Mesenchymal stem cell (in vitro differentiated cells and primary cell): Measurements from ENCODE around the gene CDON.

ENCODE experiments used
- DNase-seq: peaks from one replicate; pipeline ENCODE4 v3.0.0-alpha.2; 2013
- H2AFZ ChIP-seq: one replicate; pipeline ENCODE4 v1.6.1; 2013; ENCODE audit warnings: low read depth, mild to moderate bottlenecking, control low read depth, inconsistent platforms, low read length, moderate library complexity
- H2AK5ac ChIP-seq: 2 replicates; pipeline ENCODE4 v1.6.1; 2013; ENCODE audit warnings: low read length, moderate library complexity, mild to moderate bottlenecking, inconsistent platforms; ENCODE audit not compliant: severe bottlenecking
- H2BK120ac ChIP-seq: one replicate; pipeline ENCODE4 v1.6.1; 2013; ENCODE audit warnings: low read depth, mild to moderate bottlenecking, inconsistent platforms, low read length, moderate library complexity
- H2BK12ac ChIP-seq, 2 experiments: one replicate each; pipeline ENCODE4 v1.6.1; 2013; ENCODE audit warnings: inconsistent platforms in 2 of 2, low read length in 2 of 2, mild to moderate bottlenecking in 2 of 2, moderate library complexity in 2 of 2, control low read depth in 1 of 2
- H2BK15ac ChIP-seq: one replicate; pipeline ENCODE4 v1.6.1; 2013; ENCODE audit warnings: mild to moderate bottlenecking, low read depth, inconsistent platforms; ENCODE audit not compliant: poor library complexity, severe bottlenecking
- H2BK5ac ChIP-seq: 2 replicates; pipeline ENCODE4 v1.6.1; 2013; ENCODE audit warnings: low read depth, mild to moderate bottlenecking, low read length, control low read depth, inconsistent platforms; ENCODE audit not compliant: poor library complexity, severe bottlenecking
- H3K14ac ChIP-seq, 2 experiments: one replicate each; pipeline ENCODE4 v1.6.1; 2013; ENCODE audit warnings: inconsistent platforms in 2 of 2, low read length in 2 of 2, control low read depth in 1 of 2, mild to moderate bottlenecking in 1 of 2, moderate library complexity in 1 of 2
- H3K18ac ChIP-seq, 2 experiments: one replicate each; pipeline ENCODE4 v1.6.1; 2013; ENCODE audit warnings: inconsistent platforms in 2 of 2, low read length in 2 of 2, control low read depth in 1 of 2, low read depth in 1 of 2, mild to moderate bottlenecking in 1 of 2
- H3K23ac ChIP-seq, 2 experiments: one replicate each; pipeline ENCODE4 v1.6.1; 2013; ENCODE audit warnings: inconsistent platforms in 2 of 2, low read length in 2 of 2, mild to moderate bottlenecking in 2 of 2, moderate library complexity in 2 of 2, control low read depth in 1 of 2
- H3K27ac ChIP-seq: 2 replicates; pipeline ENCODE4 v1.5.1; 2013; ENCODE audit warnings: mild to moderate bottlenecking, moderate library complexity, low read length, control low read depth, inconsistent platforms; ENCODE audit not compliant: poor library complexity, severe bottlenecking
- H3K27me3 ChIP-seq, 2 experiments: 2 replicates each; pipeline versions ENCODE4 v1.6.1 to v1.7.0; 2013; ENCODE audit warnings: low read length in 2 of 2, mild to moderate bottlenecking in 2 of 2, moderate library complexity in 2 of 2, control low read depth in 1 of 2, inconsistent platforms in 1 of 2; ENCODE audit not compliant: control insufficient read depth in 1 of 2, insufficient read depth in 1 of 2
- H3K36me3 ChIP-seq, 2 experiments: 2 replicates each; pipeline versions ENCODE4 v1.6.1 to v1.7.0; 2013; ENCODE audit warnings: low read length in 2 of 2, control low read depth in 1 of 2, inconsistent platforms in 1 of 2, low read depth in 1 of 2, mild to moderate bottlenecking in 1 of 2; ENCODE audit not compliant: insufficient read depth in 2 of 2, control insufficient read depth in 1 of 2
- H3K4ac ChIP-seq, 2 experiments: one replicate each; pipeline ENCODE4 v1.6.1; 2013; ENCODE audit warnings: inconsistent platforms in 2 of 2, low read length in 2 of 2, mild to moderate bottlenecking in 2 of 2, moderate library complexity in 2 of 2, control low read depth in 1 of 2, low read depth in 1 of 2
- H3K4me1 ChIP-seq: 2 replicates; pipeline ENCODE4 v1.6.1; 2013; ENCODE audit warnings: low read depth, low read length, control low read depth; ENCODE audit not compliant: control insufficient read depth, insufficient read depth
- H3K4me2 ChIP-seq: 2 replicates; pipeline ENCODE4 v1.6.1; 2013; ENCODE audit warnings: low read length, mild to moderate bottlenecking, inconsistent platforms; ENCODE audit not compliant: poor library complexity, severe bottlenecking
- H3K4me3 ChIP-seq, 2 experiments: 2 replicates each; pipeline versions ENCODE4 v1.5.1 to v1.7.0; 2013; ENCODE audit warnings: low read length in 2 of 2, mild to moderate bottlenecking in 2 of 2, control low read depth in 1 of 2, low read depth in 1 of 2; ENCODE audit not compliant: insufficient read depth in 1 of 2
- H3K79me1 ChIP-seq: replicated peaks from 2 replicates; pipeline ENCODE4 v1.6.1; 2013; ENCODE audit warnings: mild to moderate bottlenecking, control low read depth, low read length, inconsistent platforms; ENCODE audit not compliant: poor library complexity, severe bottlenecking
- H3K9ac ChIP-seq: 2 replicates; pipeline ENCODE4 v1.7.0; 2013; ENCODE audit warnings: mild to moderate bottlenecking, low read length, moderate library complexity
- H3K9me3 ChIP-seq: 2 replicates; pipeline ENCODE4 v1.7.0; 2013; ENCODE audit warnings: mild to moderate bottlenecking, low read length; ENCODE audit not compliant: control insufficient read depth
- H4K8ac ChIP-seq: one replicate; pipeline ENCODE4 v1.6.1; 2013; ENCODE audit warnings: inconsistent platforms, mild to moderate bottlenecking, low read length, moderate library complexity
- H4K91ac ChIP-seq: one replicate; pipeline ENCODE4 v1.6.1; 2013; ENCODE audit warnings: mild to moderate bottlenecking, low read length, inconsistent platforms
- WGBS: methylation state at CpG from one replicate; pipeline ENCODE4 v1.1.7; 2013; ENCODE audit warnings: mixed read lengths; 5-methylcytosine and 5-hydroxymethylcytosine counted together

CDON gene

DNA sequence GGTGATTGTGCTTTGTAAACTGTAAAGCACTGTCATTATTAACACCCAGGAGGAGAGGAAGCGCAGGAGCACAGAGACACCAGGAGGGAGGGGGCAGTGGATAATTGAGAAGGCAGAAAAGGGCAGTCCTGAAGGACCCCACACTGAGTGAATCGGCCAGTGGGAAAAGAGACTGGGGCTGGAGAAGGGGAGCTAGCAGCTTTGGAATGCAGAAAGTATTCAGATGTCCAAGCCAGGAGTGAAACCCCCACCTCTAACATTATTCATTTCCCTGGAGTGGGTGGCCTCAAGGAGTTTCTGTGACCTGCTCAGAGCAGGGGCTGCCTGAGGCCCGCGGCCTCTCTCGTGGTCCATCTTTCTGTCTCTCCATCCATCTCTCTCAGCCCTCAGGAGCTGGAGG is 38.0 kb upstream of the CDON start:
- no peak overlapping the region for H3K4me2 ChIP-seq
- no peak overlapping the region for H3K9ac ChIP-seq
- no peaks in the 10 kb centered on the region for H3K9me3 ChIP-seq
- no peak overlapping the region for H2AK5ac ChIP-seq
- H3K36me3 ChIP-seq = no peaks in the 10 kb centered on the region
- H4K8ac ChIP-seq = no peak overlapping the region
- H3K4me1 ChIP-seq = peaks cover 10% of the 10 kb centered on the region
- 65% methylated on average over 5 of the region's 5 CpGs for WGBS
- no peak overlapping the region for H2BK12ac ChIP-seq
- H3K79me1 ChIP-seq = no peaks in the 10 kb centered on the region
- no peak overlapping the region for H2BK120ac ChIP-seq
- H2AFZ ChIP-seq = no peak overlapping the region
- no peak overlapping the region for H3K4me3 ChIP-seq
- H3K23ac ChIP-seq = no peak overlapping the region
- no peak overlapping the region for H4K91ac ChIP-seq
- no peak overlapping the region for H3K27ac ChIP-seq
- H3K4ac ChIP-seq = no peak overlapping the region
- H3K18ac ChIP-seq = no peak overlapping the region
- peaks cover 0 to 34% of the 10 kb centered on the region in 2 experiments for H3K27me3 ChIP-seq
- no peak overlapping the region for H2BK15ac ChIP-seq
- H2BK5ac ChIP-seq = no peak overlapping the region
- DNase-seq = no peak
- no peak overlapping the region for H3K14ac ChIP-seq

- no peak overlapping the region for H2AFZ ChIP-seq
- H4K8ac ChIP-seq = no peak overlapping the region
- no peak overlapping the region for H3K4me2 ChIP-seq
- no peaks in the 10 kb centered on the region for H3K79me1 ChIP-seq
- H3K27ac ChIP-seq = no peak overlapping the region
- peaks cover 0 to 33% of the 10 kb centered on the region in 2 experiments for H3K27me3 ChIP-seq
- no peak for DNase-seq
- H2BK5ac ChIP-seq = no peak overlapping the region
- no peak overlapping the region for H3K4me3 ChIP-seq
- no peak overlapping the region for H4K91ac ChIP-seq
- no peaks in the 10 kb centered on the region for H3K9me3 ChIP-seq
- H3K14ac ChIP-seq = no peak overlapping the region
- no peak overlapping the region for H3K18ac ChIP-seq
- 70% methylated on average over 5 of the region's 7 CpGs for WGBS
- H3K23ac ChIP-seq = no peak overlapping the region
- no peak overlapping the region for H2BK15ac ChIP-seq
- no peak overlapping the region for H2AK5ac ChIP-seq
- no peaks in the 10 kb centered on the region for H3K36me3 ChIP-seq
- no peak overlapping the region for H2BK120ac ChIP-seq
- H2BK12ac ChIP-seq = no peak overlapping the region
- H3K4me1 ChIP-seq = peaks cover 1% of the 10 kb centered on the region
- no peak overlapping the region for H3K4ac ChIP-seq
- no peak overlapping the region for H3K9ac ChIP-seq
Observed at GRCh38 chr11:126098204-126098769, 35.6 kb upstream of the CDON start.

- Histone ChIP-seq H3K18ac (no peak overlapping the region), H3K9ac (no peak overlapping the region), H2BK15ac (no peak overlapping the region), H4K91ac (no peak overlapping the region), H3K4me1 (peaks cover 1% of the 10 kb centered on the region), H3K27ac (no peak overlapping the region), H3K4me3 (no peak overlapping the region), H3K79me1 (no peaks in the 10 kb centered on the region), H2BK12ac (no peak overlapping the region), H3K14ac (no peak overlapping the region), H2AFZ (no peak overlapping the region), H2BK120ac (no peak overlapping the region), H3K23ac (no peak overlapping the region), H2AK5ac (no peak overlapping the region), H3K4ac (no peak overlapping the region), H2BK5ac (no peak overlapping the region), H3K36me3 (no peaks in the 10 kb centered on the region), H3K9me3 (no peaks in the 10 kb centered on the region), H3K4me2 (no peak overlapping the region), H3K27me3 (peaks cover 0 to 22% of the 10 kb centered on the region in 2 experiments), H4K8ac (no peak overlapping the region)
- 98% methylated on average over 4 of the region's 4 CpGs for WGBS
- DNase-seq = no peak
Observed at GRCh38 chr11:126095745-126096144, 33.1 kb upstream of the CDON start.

- no peak for DNase-seq
- 81% methylated on average over 5 of the region's 5 CpGs for WGBS
- no peaks in the 10 kb centered on the region for H3K36me3 ChIP-seq
Observed at GRCh38 chr11:126090452-126090851, 27.8 kb upstream of the CDON start.

More at GRCh38 chr11:126090452-126090851, 27.8 kb upstream of the CDON start:
- H3K9me3 ChIP-seq = no peaks in the 10 kb centered on the region
- no peaks in the 10 kb centered on the region for H3K79me1 ChIP-seq
- H3K4ac ChIP-seq = no peak overlapping the region
- H3K18ac ChIP-seq = no peak overlapping the region
- H2BK120ac ChIP-seq = no peak overlapping the region
- H2BK12ac ChIP-seq = no peak overlapping the region
- no peaks in the 10 kb centered on the region for H3K4me1 ChIP-seq
- H2AK5ac ChIP-seq = no peak overlapping the region
- H2BK5ac ChIP-seq = no peak overlapping the region
- H2AFZ ChIP-seq = no peak overlapping the region
- no peak overlapping the region for H3K9ac ChIP-seq
- H3K4me3 ChIP-seq = no peak overlapping the region
- peaks cover 0 to 12% of the 10 kb centered on the region in 2 experiments for H3K27me3 ChIP-seq
- no peak overlapping the region for H2BK15ac ChIP-seq
- H4K91ac ChIP-seq = no peak overlapping the region
- no peak overlapping the region for H3K23ac ChIP-seq
- H3K14ac ChIP-seq = no peak overlapping the region
- no peak overlapping the region for H3K4me2 ChIP-seq
- H3K27ac ChIP-seq = no peak overlapping the region
- H4K8ac ChIP-seq = no peak overlapping the region
